ENCODE data around the gene SUCLG1.

GRCh38 chr2:84388133-84388532, 70.9 kb downstream of the SUCLG1 start:
- TF ChIP-seq CTBP2 (IDR thresholded peaks at IDR 0.05; ENCODE audit: borderline replicate concordance, insufficient read depth, insufficient read length, low read length) (no peak), EP300 (IDR thresholded peaks at IDR 0.05; ENCODE audit: borderline replicate concordance in 1 of 2, low read depth in 2 of 2, low read length in 2 of 2) (no peak), CTCF (IDR thresholded peaks at IDR 0.05; ENCODE audit: control extremely low read depth in 1 of 3, insufficient read depth in 1 of 3, low read depth in 1 of 3, low read length in 3 of 3) (no peak), BRCA1 (IDR thresholded peaks at IDR 0.05; ENCODE audit: low read depth, low read length) (no peak), POLR2A (IDR thresholded peaks at IDR 0.05; ENCODE audit: control extremely low read depth in 1 of 2, low read depth in 2 of 2, low read length in 2 of 2) (no peak), USF2 (IDR thresholded peaks at IDR 0.05; ENCODE audit: low read length) (no peak)

Data from H1 (cell line).